GM21423 (cell line): ENCODE measurements around the gene TCF7.

Experiments
- ATAC-seq: cut with Tn5 transposase; IDR thresholded peaks from one replicate; pipeline ENCODE4 v1.9.1; 2021; ENCODE audit warnings: mild to moderate bottlenecking, moderate library complexity; ENCODE audit not compliant: unreplicated experiment

The TCF7 gene

GRCh38 chr5:134129411-134130238 lies 15.1 kb downstream of the TCF7 start:
- ATAC-seq = no peak

GRCh38 chr5:134130239-134130945 lies 15.9 kb downstream of the TCF7 start:
- no peak for ATAC-seq

- ATAC-seq = no peak
Observed at GRCh38 chr5:134131165-134131564, 16.7 kb downstream of the TCF7 start.

GRCh38 chr5:134131578-134132350 lies 17.3 kb downstream of the TCF7 start:
- ATAC-seq = no peak

- peak; percentile 56 for ATAC-seq
Observed at GRCh38 chr5:134132372-134133187, 18.1 kb downstream of the TCF7 start.

- no peak for ATAC-seq
Observed at GRCh38 chr5:134133188-134133994, 18.9 kb downstream of the TCF7 start.

GRCh38 chr5:134133995-134134541 lies 19.6 kb downstream of the TCF7 start:
- no peak for ATAC-seq

- no peak for ATAC-seq
Observed at GRCh38 chr5:134135091-134135655, 20.7 kb downstream of the TCF7 start.

- no peak for ATAC-seq
Observed at GRCh38 chr5:134136221-134136631, 21.7 kb downstream of the TCF7 start.

GRCh38 chr5:134136771-134137170 lies 22.3 kb downstream of the TCF7 start:
- ATAC-seq = no peak

- peak; percentile 62 for ATAC-seq
Observed at GRCh38 chr5:134138416-134139376, 24.2 kb downstream of the TCF7 start.

- ATAC-seq = no peak
Observed at GRCh38 chr5:134139377-134139851, 24.9 kb downstream of the TCF7 start.

GRCh38 chr5:134139891-134140469 lies 25.5 kb downstream of the TCF7 start:
- ATAC-seq = no peak

GRCh38 chr5:134140530-134141201 lies 26.2 kb downstream of the TCF7 start:
- ATAC-seq = peak; percentile 37

- no peak for ATAC-seq
Observed at GRCh38 chr5:134141331-134142050, 27.0 kb downstream of the TCF7 start.

- no peak for ATAC-seq
Observed at GRCh38 chr5:134142052-134142451, 27.6 kb downstream of the TCF7 start.
